GM12872 (cell line): ENCODE data around the gene AKT1.

Experiments
- CTCF ChIP-seq: IDR thresholded peaks from 3 replicates; pipeline ENCODE4 v1.5.1; 2011; ENCODE audit warnings: low read depth, mild to moderate bottlenecking, low read length, moderate library complexity; ENCODE audit not compliant: insufficient read depth

Gene AKT1

DNA sequence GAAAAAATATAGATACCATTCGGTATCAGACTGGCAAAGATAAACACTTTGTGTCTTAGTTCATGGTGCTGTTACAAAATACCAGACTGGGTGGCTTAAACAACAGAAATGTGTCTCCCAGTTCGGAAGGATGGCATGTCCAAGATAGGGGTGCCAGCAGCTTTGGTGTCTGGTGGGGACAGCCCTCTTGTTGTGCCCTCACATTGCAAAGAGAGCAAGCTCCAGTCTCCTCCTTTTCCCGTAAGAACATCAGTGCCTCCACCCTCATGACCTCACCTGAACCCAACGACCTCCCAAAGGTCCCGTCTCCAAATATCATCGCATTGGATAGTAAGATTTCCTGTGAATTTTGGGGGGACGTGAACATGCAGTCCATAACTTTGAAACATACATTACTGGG is 17.7 kb upstream of the AKT1 start:
- no peak for TF ChIP-seq CTCF

DNA sequence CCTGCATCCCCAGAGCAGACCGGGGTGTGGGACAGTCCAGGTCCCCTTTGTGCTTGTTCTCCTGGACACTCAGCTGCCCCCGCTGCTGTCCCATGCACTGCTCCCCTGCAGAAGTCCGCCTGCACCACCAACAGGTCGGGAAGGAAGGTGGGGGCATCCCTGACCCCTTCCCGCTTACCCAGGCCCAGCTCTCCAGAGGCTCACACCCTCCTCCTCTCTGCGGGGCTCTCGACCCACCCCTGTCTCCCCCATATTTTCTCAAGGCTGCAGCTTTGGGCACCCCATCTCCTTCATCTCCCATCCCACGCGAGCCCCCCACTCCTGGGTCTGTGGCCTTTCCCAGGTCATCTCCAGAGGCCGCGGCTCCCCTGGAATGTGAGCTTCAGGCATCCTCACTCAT is 14.8 kb upstream of the AKT1 start:
- no peak for TF ChIP-seq CTCF

GRCh38 chr14:104808456-104808855 is 12.9 kb upstream of the AKT1 start:
- TF ChIP-seq CTCF = no peak

DNA sequence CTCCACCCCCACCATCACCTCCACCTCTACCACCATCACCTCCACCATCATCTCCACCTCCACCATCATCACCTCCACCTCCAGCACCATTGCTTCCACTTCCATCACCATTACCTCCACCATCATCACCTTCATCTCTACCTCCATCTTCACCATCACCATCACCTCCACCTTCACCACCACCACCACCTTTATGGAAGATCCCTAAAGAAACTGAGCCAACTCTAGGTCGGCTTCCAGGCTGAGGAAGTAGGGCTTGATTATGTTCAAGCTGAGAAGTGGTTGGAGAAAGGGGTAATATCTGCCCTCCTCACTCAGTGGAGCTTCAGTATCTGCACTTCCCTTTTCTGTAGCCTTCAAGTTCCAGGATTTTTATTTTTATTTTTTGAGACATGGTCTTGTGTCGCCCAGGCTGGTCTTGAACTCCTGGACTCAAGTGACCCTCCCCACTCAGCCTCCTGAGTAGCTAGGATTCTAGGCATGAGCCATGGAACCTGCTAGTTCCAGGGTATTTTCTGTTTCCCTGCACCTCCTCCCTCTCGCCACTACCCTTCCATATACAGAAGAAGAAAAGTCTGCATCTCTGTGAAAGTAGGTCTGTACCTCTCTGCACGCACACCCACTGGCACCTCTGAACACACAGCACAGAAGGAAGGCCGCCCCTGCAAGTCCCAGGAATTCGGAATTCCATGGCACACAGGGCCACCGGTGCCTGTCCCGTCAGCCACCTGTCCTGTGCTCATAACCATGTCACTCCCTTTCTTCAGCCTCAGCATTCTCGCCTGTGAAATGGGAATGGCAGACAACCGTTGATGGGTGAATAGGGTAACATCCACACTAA is 11.3 kb upstream of the AKT1 start:
- no peak for TF ChIP-seq CTCF

- no peak for TF ChIP-seq CTCF
Measured at GRCh38 chr14:104805941-104806624, 10.5 kb upstream of the AKT1 start.

DNA sequence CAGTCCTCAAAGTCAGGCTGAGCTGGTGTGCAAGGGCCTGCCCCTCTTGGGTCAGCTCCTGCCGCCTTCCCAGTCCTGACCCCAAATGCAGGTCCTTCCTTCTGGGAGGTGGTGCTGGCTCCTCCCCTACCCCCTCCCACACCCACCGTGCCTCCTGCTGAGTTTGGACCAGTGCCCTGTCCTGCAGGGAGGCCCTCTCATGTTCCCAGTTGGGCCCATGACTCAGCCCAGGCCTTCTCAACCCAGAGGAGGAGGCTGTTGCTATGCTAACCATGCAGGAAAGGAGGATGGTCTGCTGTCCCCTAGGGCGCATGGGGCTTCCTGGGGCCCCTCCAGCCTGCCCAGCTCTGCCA is 9.8 kb upstream of the AKT1 start:
- no peak for TF ChIP-seq CTCF

- no peak for TF ChIP-seq CTCF
Measured at GRCh38 chr14:104804481-104805325, 9.2 kb upstream of the AKT1 start.
